ENCODE results near the gene COL9A3. TPM values are rescaled to one million over a fixed set of nuclear protein-coding genes. Genes with fewer than 3 reads are reported as not detected.

Gene COL9A3
- total RNA-seq, 1 experiment from 2014 or later = 150 TPM

- Histone ChIP-seq H4K8ac (replicated peaks; ENCODE audit: insufficient read length, low read depth, low read length) (no peak overlapping the region), H3K18ac (ENCODE audit: insufficient read length, low read depth, low read length) (no peak overlapping the region), H3K4me1 (ENCODE audit: insufficient read depth, low read length) (no peaks in the 10 kb centered on the region), H4K91ac (ENCODE audit: insufficient read length, low read depth, low read length) (no peak overlapping the region), H3K9me3 (ENCODE audit: control insufficient read depth, low read depth, low read length) (no peaks in the 10 kb centered on the region), H2BK12ac (ENCODE audit: insufficient read length, low read depth, low read length) (no peak overlapping the region), H3K4me2 (ENCODE audit: insufficient read depth, insufficient read length, low read length) (no peak overlapping the region), H2AFZ (ENCODE audit: low read length) (no peak overlapping the region), H2AK5ac (ENCODE audit: insufficient read length, low read length) (no peak overlapping the region), H2BK120ac (ENCODE audit: low read depth, low read length, poor library complexity, severe bottlenecking) (no peak overlapping the region), H4K5ac (ENCODE audit: insufficient read length, low read depth, low read length) (no peak overlapping the region), H2BK15ac (ENCODE audit: low read depth, low read length) (no peak overlapping the region), H3K79me2 (ENCODE audit: insufficient read depth, low read length) (no peaks in the 10 kb centered on the region), H3K27ac (ENCODE audit: insufficient read length, low read depth, low read length) (no peak overlapping the region), H3K27me3 (ENCODE audit: insufficient read depth, low read length) (no peaks in the 10 kb centered on the region), H3K23ac (ENCODE audit: insufficient read length, low read depth, low read length) (no peak overlapping the region), H3K56ac (ENCODE audit: insufficient read length, low read depth, low read length) (no peak overlapping the region), H3K9ac (ENCODE audit: extremely low read depth, insufficient read length, low read length) (no peak overlapping the region), H2BK20ac (ENCODE audit: low read depth, low read length, poor library complexity, severe bottlenecking) (no peak overlapping the region), H3K14ac (ENCODE audit: insufficient read depth, low read length) (no peak overlapping the region), H3K79me1 (ENCODE audit: insufficient read depth, low read depth, low read length, poor library complexity, severe bottlenecking) (no peaks in the 10 kb centered on the region), H4K20me1 (ENCODE audit: control insufficient read depth, insufficient read depth, insufficient read length) (no peaks in the 10 kb centered on the region), H3K4ac (ENCODE audit: low read depth, low read length) (no peak overlapping the region), H3T11ph (ENCODE audit: low read length) (no peak overlapping the region), H2BK5ac (ENCODE audit: insufficient read length, low read length) (no peak overlapping the region), H3K23me2 (ENCODE audit: insufficient read length, low read depth, low read length, poor library complexity, severe bottlenecking) (no peaks in the 10 kb centered on the region)
- no peak for TF ChIP-seq CTCF (conservative IDR thresholded peaks at IDR 0.05)
- no peaks in the 10 kb centered on the region for H3K9me3 Mint-ChIP-seq
- H3K4me1 Mint-ChIP-seq = peaks cover 10 to 27% of the 10 kb centered on the region in 2 experiments
- DNase-seq = no peak
- no peak overlapping the region for H3K27ac Mint-ChIP-seq
- H3K36me3 Mint-ChIP-seq (ENCODE audit: insufficient read depth in 1 of 3, low read depth in 3 of 3) = peaks cover 6 to 55% (median 53%) of the 10 kb centered on the region in 3 experiments; a peak in 6 of 7 replicates
- H3K27me3 Mint-ChIP-seq (ENCODE audit: low read depth) = no peaks in the 10 kb centered on the region
- no peak overlapping the region for H3K4me3 Mint-ChIP-seq
- WGBS (ENCODE audit: extremely low coverage, insufficient read length, low lambda C conversion rate) = no CpG with 5 or more reads among the region's 8 CpGs
Measured at GRCh38 chr20:62839261-62839660, 22.4 kb downstream of the COL9A3 start.

Measured in H9 (cell line).